K562 (cell line): ENCODE measurements around the gene RRAGD. TPM values are rescaled to one million over a fixed set of nuclear protein-coding genes. Genes with fewer than 3 reads are reported as not detected.
A peak's percentile ranks its signal among the peaks of the same experiment; 100 is the strongest.

Experiments used
- ATF1 ChIP-seq, 2 experiments: fragments of 450-650 bp in 1 of 2; IDR thresholded peaks; 2 replicates each; pipeline ENCODE4 v1.6.1; 2016; ENCODE audit warnings: missing compliant biosample characterization in 1 of 2, missing genetic modification characterization in 1 of 2
- ATF7 ChIP-seq: fragments of 450-650 bp; IDR thresholded peaks from 2 replicates; pipeline ENCODE4 v1.7.1; 2014; ENCODE audit warnings: mild to moderate bottlenecking, moderate library complexity
- CHD2 ChIP-seq: IDR thresholded peaks from 2 replicates; pipeline ENCODE4 v1.6.1; 2011; ENCODE audit warnings: low read depth, low read length
- CREM ChIP-seq: IDR thresholded peaks from 2 replicates; pipeline ENCODE4 v1.6.1; 2014; ENCODE audit warnings: antibody characterized with exemption, low read depth
- EP400 ChIP-seq: fragments of 450-650 bp; IDR thresholded peaks from 2 replicates; pipeline ENCODE4 v1.6.1; 2017; ENCODE audit warnings: antibody characterized with exemption, mild to moderate bottlenecking, moderate library complexity
- FOXK1 ChIP-seq: sonication (generic); formaldehyde crosslinking; IDR thresholded peaks from 2 replicates; pipeline ENCODE4 v1.8.0; 2022; ENCODE audit warnings: missing genetic modification reagents, mild to moderate bottlenecking, borderline replicate concordance
- GATAD2B ChIP-seq: fragments of 450-650 bp; IDR thresholded peaks from 2 replicates; pipeline ENCODE4 v1.6.1; 2017; ENCODE audit warnings: mild to moderate bottlenecking, borderline replicate concordance
- HOXB6 ChIP-seq: fragments of 250-450 bp; sonication (Bioruptor Pico); IDR thresholded peaks from 2 replicates; pipeline ENCODE4 v1.5.1; 2022; ENCODE audit warnings: mild to moderate bottlenecking, borderline replicate concordance
- MAZ ChIP-seq, 2 experiments: fragments of 450-650 bp in 1 of 2; sonication (generic) in 1 of 2; formaldehyde crosslinking; IDR thresholded peaks in 1 of 2; conservative IDR thresholded peaks in 1 of 2; 2 replicates each; pipeline versions ENCODE4 v1.4.0 to v1.5.0; 2020; ENCODE audit warnings: mild to moderate bottlenecking in 1 of 2, missing genetic modification reagents in 1 of 2
- MYNN ChIP-seq, 2 experiments: sonication (generic); formaldehyde crosslinking in 1 of 2; IDR thresholded peaks; 2 replicates each; pipeline versions ENCODE4 v1.5.0 to v1.6.1; 2016 to 2020; ENCODE audit warnings: antibody characterized with exemption in 1 of 2, missing genetic modification reagents in 1 of 2
- NONO ChIP-seq, 2 experiments: fragments of 200-400 bp in 1 of 2; fragments of 450-650 bp in 1 of 2; formaldehyde crosslinking in 1 of 2; IDR thresholded peaks; 2 replicates each; pipeline ENCODE4 v1.6.1; 2017; ENCODE audit warnings: low read depth in 2 of 2, mild to moderate bottlenecking in 2 of 2, moderate library complexity in 2 of 2, low read length in 1 of 2
- RCOR1 ChIP-seq, 2 experiments: IDR thresholded peaks; 2 replicates each; pipeline ENCODE4 v1.6.1; 2012; ENCODE audit warnings: low read depth in 2 of 2, low read length in 2 of 2, borderline replicate concordance in 1 of 2, improper control_type of control experiment in 1 of 2
- RUNX1 ChIP-seq: sonication (generic); IDR thresholded peaks from 2 replicates; pipeline ENCODE4 v1.6.1; 2016; ENCODE audit warnings: antibody characterized with exemption, low read depth
- SIN3A ChIP-seq, 2 experiments: fragments of 150-350 bp in 1 of 2; IDR thresholded peaks; 2 replicates each; pipeline ENCODE4 v1.6.1; 2011 to 2016; ENCODE audit warnings: borderline replicate concordance in 2 of 2, low read depth in 2 of 2, low read length in 2 of 2, mild to moderate bottlenecking in 2 of 2, moderate library complexity in 2 of 2; ENCODE audit not compliant: control insufficient read depth in 1 of 2
- SMC3 ChIP-seq: conservative IDR thresholded peaks from 2 replicates; pipeline ENCODE4 v1.6.1; 2011; ENCODE audit warnings: low read depth, low read length, improper control_type of control experiment; ENCODE audit not compliant: insufficient read depth
- XRCC4 ChIP-seq: IDR thresholded peaks from one replicate; pipeline ENCODE4 v1.6.1; 2011; ENCODE audit not compliant: insufficient read depth, insufficient read length; ENCODE audit errors: extremely low read depth
- ZNF12 ChIP-seq: sonication (generic); formaldehyde crosslinking; IDR thresholded peaks from 2 replicates; pipeline ENCODE4 v1.4.0; 2020; ENCODE audit warnings: mild to moderate bottlenecking, missing genetic modification reagents
- polyA plus RNA-seq, 8 experiments: library from polyadenylated mRNA; depleted of rRNA in 4 of 8; stranded (reverse) in 5 of 8; unstranded in 3 of 8; fragments of >200 nt; fragmentation: Nextera tagmentation in 2 of 8; fragmentation: Illumina TruSeq in 1 of 8; extraction: Ambion mirVana in 2 of 8; extraction: Trizol in 1 of 8; gene quantifications; 2 replicates each; pipeline versions ENCODE4 v1.2.1 to v1.2.3, GENCODE V29; 2011 to 2014; ENCODE audit warnings: inconsistent platforms in 1 of 8, missing spikeins in 1 of 8
- total RNA-seq, 7 experiments: library from RNA; depleted of rRNA in 6 of 7; stranded (reverse); fragments of >200 nt in 6 of 7; fragmentation: Illumina TruSeq in 2 of 7; extraction: Trizol in 2 of 7; gene quantifications; 2 replicates each; pipeline versions ENCODE4 v1.2.1 to v1.2.3, GENCODE V29; 2011 to 2021; ENCODE audit warnings: low replicate concordance in 1 of 7
- TF ChIP-seq, protein P1 (sequence below): fragments of 250-450 bp; sonication (Bioruptor Pico); IDR thresholded peaks from 2 replicates; pipeline ENCODE4 v1.6.1; 2021; ENCODE audit warnings: mild to moderate bottlenecking
- TF ChIP-seq, protein P2 (sequence below): fragments of 450-650 bp; IDR thresholded peaks from 2 replicates; pipeline ENCODE4 v1.7.1; 2018; ENCODE audit warnings: mild to moderate bottlenecking, low read depth; ENCODE audit not compliant: partially characterized antibody
- TF ChIP-seq, protein P3 (sequence below): fragments of 250-450 bp; sonication (Bioruptor Pico); IDR thresholded peaks from 2 replicates; pipeline ENCODE4 v1.8.0; 2021; ENCODE audit warnings: mild to moderate bottlenecking, moderate library complexity
- TF ChIP-seq, protein P4 (sequence below): fragments of 450-650 bp; formaldehyde crosslinking; IDR thresholded peaks from 2 replicates; pipeline ENCODE4 v1.4.0; 2020; ENCODE audit warnings: mild to moderate bottlenecking, moderate library complexity

Gene RRAGD
- total and polyA plus RNA-seq, 9 of the 15 experiments (the other 6 are each of a cell fraction or from before 2014, with no cell fraction given), result 0.03 to 0.07 (median 0.04) TPM; not detected in 6

- TF ChIP-seq RCOR1 (IDR thresholded peaks at IDR 0.05; ENCODE audit: borderline replicate concordance in 1 of 2, low read depth in 2 of 2, low read length in 2 of 2), result peak in 1 of 2 experiments; percentile 25; a peak in 1 of 4 replicates
- no peak for TF ChIP-seq ATF7
- TF ChIP-seq SIN3A (IDR thresholded peaks at IDR 0.05; ENCODE audit: borderline replicate concordance in 2 of 2, control insufficient read depth in 1 of 2, low read depth in 2 of 2, low read length in 2 of 2), result no peak
- TF ChIP-seq NONO (IDR thresholded peaks at IDR 0.05; ENCODE audit: low read depth in 2 of 2, low read length in 1 of 2), result peak in 1 of 2 experiments; percentile 49; a peak in 1 of 4 replicates
- TF ChIP-seq SMC3, result peak; percentile 55; the same call in 1 of the 2 replicates
- peak; percentile 77 for TF ChIP-seq GATAD2B
- no peak for TF ChIP-seq RUNX1
- no peak for TF ChIP-seq ATF1 (CRISPR knock-in tag; IDR thresholded peaks at IDR 0.05)
- no peak for TF ChIP-seq ATF1 (tag; IDR thresholded peaks at IDR 0.05)
- TF ChIP-seq XRCC4, result no peak
- TF ChIP-seq EP400, result no peak
- TF ChIP-seq MYNN (IDR thresholded peaks at IDR 0.05), result no peak
- TF ChIP-seq MYNN (CRISPR knock-in tag; IDR thresholded peaks at IDR 0.05), result no peak
- TF ChIP-seq, protein P1, sequence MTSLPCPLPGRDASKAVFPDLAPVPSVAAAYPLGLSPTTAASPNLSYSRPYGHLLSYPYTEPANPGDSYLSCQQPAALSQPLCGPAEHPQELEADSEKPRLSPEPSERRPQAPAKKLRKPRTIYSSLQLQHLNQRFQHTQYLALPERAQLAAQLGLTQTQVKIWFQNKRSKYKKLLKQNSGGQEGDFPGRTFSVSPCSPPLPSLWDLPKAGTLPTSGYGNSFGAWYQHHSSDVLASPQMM (CRISPR knock-in tag), result no peak
- TF ChIP-seq, protein P2, sequence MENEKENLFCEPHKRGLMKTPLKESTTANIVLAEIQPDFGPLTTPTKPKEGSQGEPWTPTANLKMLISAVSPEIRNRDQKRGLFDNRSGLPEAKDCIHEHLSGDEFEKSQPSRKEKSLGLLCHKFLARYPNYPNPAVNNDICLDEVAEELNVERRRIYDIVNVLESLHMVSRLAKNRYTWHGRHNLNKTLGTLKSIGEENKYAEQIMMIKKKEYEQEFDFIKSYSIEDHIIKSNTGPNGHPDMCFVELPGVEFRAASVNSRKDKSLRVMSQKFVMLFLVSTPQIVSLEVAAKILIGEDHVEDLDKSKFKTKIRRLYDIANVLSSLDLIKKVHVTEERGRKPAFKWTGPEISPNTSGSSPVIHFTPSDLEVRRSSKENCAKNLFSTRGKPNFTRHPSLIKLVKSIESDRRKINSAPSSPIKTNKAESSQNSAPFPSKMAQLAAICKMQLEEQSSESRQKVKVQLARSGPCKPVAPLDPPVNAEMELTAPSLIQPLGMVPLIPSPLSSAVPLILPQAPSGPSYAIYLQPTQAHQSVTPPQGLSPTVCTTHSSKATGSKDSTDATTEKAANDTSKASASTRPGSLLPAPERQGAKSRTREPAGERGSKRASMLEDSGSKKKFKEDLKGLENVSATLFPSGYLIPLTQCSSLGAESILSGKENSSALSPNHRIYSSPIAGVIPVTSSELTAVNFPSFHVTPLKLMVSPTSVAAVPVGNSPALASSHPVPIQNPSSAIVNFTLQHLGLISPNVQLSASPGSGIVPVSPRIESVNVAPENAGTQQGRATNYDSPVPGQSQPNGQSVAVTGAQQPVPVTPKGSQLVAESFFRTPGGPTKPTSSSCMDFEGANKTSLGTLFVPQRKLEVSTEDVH, result no peak
- TF ChIP-seq, protein P3, sequence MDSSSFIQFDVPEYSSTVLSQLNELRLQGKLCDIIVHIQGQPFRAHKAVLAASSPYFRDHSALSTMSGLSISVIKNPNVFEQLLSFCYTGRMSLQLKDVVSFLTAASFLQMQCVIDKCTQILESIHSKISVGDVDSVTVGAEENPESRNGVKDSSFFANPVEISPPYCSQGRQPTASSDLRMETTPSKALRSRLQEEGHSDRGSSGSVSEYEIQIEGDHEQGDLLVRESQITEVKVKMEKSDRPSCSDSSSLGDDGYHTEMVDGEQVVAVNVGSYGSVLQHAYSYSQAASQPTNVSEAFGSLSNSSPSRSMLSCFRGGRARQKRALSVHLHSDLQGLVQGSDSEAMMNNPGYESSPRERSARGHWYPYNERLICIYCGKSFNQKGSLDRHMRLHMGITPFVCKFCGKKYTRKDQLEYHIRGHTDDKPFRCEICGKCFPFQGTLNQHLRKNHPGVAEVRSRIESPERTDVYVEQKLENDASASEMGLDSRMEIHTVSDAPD (CRISPR knock-in tag), result no peak
- no peak for TF ChIP-seq FOXK1 (CRISPR knock-in tag)
- TF ChIP-seq HOXB6, result no peak
- TF ChIP-seq CHD2, result peak; percentile 68
- no peak for TF ChIP-seq ZNF12 (CRISPR knock-in tag)
- peak; percentile 85 to 86 for TF ChIP-seq MAZ (CRISPR knock-in tag; conservative IDR thresholded peaks at IDR 0.05 in 1 of 2, IDR thresholded peaks at IDR 0.05 in 1 of 2)
- TF ChIP-seq CREM, result 0 out of 2 replicates have a peak, but pooled peaks have one; percentile 10
- TF ChIP-seq, protein P4, sequence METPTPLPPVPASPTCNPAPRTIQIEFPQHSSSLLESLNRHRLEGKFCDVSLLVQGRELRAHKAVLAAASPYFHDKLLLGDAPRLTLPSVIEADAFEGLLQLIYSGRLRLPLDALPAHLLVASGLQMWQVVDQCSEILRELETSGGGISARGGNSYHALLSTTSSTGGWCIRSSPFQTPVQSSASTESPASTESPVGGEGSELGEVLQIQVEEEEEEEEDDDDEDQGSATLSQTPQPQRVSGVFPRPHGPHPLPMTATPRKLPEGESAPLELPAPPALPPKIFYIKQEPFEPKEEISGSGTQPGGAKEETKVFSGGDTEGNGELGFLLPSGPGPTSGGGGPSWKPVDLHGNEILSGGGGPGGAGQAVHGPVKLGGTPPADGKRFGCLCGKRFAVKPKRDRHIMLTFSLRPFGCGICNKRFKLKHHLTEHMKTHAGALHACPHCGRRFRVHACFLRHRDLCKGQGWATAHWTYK, result 0 out of 2 replicates have a peak, but pooled peaks have one; percentile 21
These were observed 20.8 kb upstream of the RRAGD start, which contains the start of gene ANKRD6 (continued) for GRCh38 chr6:89432875-89433251.
